AG20443 (cell line): Measurements from ENCODE around the gene RAD50.
A peak's percentile ranks its signal among the peaks of the same experiment; 100 is the strongest.
"Not testable (repeated sequence)": the region's sequence is repeated elsewhere in the genome, so short reads cannot be mapped to it uniquely, and the experiment has no call there.

Source experiments
- DNase-seq: peaks from one replicate; pipeline ENCODE4 v3.0.0; 2012; ENCODE audit warnings: low spot score, mixed read lengths

Gene RAD50

DNA sequence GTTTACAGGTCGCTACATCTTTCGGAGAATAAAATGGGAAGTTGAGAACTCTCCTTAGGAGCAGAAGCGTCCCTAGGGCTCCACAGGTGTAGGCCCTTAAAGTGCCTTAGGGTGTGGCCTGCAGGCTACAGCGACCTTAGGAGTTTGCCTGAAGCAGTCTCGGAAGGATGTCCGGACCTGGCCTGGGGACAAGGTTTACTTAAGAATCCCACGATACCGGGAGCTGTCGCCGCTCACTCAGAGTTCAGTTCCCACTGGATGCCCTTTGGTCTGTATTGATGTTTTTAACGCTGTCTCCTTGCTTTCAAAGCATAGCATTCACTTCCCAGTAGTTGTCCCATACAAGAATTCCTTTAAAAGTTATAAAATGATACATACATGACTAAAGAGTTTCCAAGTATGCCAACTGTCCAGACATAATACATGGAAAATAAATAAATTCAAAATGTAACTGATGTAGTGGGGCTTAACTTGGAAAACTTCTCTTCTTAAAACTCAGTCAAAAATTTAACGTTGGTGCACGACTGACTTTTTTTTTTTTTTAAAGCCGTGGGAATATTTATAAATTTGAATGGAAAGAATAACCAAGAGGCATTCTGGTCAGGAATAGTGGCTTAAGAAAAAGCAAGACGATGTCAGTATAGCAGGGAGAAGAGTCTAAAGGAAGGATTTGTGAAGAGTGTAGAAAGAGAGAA lies 848 bp downstream of the RAD50 start:
- DNase-seq: peak; percentile 41

DNA sequence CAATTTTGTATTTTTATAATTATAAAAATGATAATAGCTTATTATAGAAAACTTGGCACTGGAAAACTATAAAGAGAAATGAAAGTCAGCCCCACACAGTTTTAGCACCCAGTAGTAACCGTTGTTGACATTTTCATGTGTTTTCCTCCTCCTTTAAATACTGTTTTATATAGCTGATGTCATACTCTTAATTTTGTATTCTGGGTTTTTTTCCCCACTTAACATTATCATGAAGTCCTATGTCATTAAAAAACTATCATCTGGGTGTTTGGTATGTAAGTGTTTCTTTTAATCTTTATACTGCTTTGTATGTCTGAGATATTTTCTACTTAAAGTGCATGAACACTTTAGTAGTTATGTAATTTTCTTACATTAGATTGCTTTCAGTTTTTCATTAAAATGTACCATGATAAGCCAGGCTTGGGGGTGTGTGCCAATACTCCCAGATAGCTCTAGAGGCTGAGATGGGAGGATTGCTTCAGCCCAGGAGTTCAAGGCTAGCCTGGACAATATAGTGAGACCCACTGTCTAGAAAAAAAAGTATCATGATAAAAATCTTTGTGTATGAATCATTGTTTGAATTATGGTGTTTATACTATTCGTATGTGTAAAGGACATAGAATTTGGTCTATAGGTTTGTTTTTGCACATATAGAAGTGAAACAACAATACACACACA lies 2.7 kb downstream of the RAD50 start:
- DNase-seq: no peak

DNA sequence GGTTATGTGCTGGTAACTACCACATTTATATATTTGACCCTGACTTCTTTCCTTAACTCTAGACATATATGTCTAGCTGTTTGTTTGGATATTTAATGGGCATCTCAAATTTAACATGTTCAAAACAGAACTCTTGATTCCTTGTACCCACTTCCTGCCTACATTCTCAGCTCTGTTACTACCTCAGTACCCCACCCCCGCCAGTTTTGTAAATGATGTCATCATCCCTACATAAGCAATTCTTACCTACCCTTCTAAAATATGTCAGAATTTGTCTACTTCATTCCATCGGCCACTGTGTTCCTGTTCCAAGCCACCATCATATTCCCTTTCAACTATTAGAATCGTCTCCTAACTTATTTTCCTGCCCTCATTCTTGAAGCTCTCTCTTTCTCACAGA lies 4.8 kb downstream of the RAD50 start:
- DNase-seq: no peak

DNA sequence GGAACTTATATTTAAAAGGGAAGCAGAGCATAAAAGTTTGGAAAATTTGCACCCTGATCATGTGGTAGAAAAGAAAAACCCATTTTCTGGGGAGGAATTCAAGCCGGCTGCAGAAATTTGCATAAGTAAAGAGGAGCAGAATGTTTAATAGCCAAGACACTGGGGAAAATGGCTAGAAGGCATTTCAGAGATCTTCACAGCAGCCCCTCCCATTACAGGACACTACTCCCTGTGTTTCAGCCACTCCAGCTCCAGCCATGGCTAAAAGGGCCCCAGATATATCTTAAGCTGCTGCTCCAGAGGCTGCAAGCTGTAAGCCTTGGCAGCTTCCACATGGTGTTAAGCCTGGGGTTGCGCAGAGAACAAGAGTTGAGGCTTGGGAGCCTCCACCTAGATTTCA lies 7.8 kb downstream of the RAD50 start:
- not testable (repeated sequence) for DNase-seq

DNA sequence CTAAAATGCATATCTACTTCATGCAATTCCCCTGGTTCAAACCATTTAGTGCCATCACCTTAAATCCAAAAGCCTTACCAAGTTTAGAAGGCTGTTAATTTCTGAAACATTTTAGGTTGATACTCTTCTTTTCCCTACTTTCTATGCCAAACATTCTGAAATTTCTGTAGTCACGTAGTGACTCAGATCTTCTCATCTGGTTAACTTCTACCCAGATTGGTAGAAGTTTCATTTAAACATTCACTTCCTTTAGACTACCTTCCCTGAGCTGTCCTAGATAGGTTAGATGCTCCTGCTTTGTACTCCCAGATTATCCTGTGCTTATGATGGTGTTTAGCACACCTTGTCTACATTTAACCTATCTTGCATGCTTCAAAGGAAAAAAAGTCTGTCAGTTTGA lies 9.9 kb downstream of the RAD50 start:
- DNase-seq: no peak

DNA sequence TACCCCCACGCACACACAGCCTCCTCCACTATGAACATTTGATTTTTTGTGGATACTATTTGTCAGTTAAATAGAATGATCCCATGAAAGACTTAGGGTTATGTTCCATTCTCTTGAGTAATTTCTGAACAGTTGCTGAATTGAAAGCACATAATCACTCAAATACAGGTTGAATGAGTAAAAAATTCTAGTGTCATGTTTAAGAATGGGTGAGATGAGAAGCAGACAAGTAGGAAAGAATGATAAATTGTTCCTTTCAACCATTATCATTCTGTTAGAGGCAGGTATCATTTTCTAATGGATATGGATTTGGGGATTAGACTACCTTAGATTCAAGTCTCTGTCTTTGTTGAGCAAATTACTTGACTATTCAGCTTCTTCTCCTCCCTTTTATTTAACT lies 19.3 kb downstream of the RAD50 start:
- no peak for DNase-seq

DNA sequence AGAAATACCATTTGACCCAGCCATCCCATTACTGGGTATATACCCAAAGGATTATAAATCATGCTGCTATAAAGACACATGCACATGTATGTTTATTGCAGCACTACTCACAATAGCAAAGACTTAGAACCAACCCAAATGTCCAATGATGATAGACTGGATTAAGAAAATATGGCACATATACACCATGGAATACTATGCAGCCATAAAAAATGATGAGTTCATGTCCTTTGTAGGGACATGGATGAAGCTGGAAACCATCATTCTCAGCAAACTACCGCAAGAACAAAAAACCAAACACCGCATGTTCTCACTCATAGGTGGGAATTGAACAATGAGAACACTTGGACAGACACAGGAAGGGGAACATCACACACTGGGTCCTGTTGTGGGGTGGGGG lies 27.8 kb downstream of the RAD50 start:
- DNase-seq: not testable (repeated sequence)

DNA sequence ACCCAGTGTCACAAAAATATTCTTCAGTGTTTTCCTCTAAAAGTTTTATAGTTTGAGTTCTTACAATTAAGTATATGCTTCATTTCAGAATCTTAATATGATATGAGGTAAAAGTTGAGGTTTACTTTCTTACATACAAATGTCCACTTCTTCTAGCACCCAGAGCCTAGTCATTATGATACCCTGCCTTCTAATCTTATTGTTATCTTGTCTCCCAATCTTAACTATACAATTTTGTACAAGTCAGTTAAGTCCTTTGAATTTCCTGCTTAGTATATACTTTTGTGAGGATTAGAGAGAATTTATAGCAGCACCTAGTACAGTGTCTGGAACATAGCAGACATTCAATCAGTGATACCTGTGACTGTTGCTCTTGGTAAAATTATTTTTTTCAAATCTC lies 29.3 kb downstream of the RAD50 start:
- no peak for DNase-seq

DNA sequence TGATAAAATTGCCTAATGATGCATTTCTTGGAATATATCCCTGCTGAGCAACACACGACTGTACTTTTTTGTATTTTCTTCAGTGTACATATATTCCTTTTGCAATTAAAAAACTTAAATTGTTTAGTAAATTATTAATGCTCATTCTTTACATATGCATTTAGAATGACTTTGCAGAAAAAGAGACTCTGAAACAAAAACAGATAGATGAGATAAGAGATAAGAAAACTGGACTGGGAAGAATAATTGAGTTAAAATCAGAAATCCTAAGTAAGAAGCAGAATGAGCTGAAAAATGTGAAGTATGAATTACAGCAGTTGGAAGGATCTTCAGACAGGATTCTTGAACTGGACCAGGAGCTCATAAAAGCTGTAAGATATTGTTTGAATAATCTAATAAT lies 32.7 kb downstream of the RAD50 start:
- no peak for DNase-seq

DNA sequence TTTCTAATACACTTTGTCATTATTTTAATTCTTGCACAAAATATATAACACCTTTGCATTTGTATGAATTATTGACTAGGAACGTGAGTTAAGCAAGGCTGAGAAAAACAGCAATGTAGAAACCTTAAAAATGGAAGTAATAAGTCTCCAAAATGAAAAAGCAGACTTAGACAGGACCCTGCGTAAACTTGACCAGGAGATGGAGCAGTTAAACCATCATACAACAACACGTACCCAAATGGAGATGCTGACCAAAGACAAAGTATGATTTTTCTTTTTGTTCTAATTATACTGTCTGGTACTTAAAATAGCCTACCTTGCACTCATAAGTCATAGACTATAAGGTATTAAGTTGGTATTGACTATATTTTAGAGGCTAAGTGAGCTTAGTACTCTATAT lies 34.4 kb downstream of the RAD50 start:
- no peak for DNase-seq

DNA sequence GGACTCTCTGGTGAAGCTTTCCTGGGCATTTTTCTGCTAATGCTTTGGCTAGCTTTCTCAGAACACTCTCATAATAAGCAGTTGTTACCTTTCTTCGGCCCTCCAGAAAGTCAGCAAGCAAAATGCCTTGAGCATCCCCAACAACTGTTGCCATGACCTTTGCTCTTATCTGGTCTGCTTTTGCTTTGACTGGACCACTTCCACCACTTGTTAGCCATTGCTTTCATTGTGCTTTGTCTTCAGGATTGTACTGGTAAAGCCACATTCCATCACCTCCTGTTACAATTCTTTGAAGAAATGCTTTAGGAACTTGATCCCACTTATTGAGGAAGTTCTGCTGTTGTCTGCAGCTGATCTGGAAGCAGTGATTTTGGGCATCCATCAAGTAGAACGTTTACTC lies 35.7 kb downstream of the RAD50 start:
- no peak for DNase-seq

DNA sequence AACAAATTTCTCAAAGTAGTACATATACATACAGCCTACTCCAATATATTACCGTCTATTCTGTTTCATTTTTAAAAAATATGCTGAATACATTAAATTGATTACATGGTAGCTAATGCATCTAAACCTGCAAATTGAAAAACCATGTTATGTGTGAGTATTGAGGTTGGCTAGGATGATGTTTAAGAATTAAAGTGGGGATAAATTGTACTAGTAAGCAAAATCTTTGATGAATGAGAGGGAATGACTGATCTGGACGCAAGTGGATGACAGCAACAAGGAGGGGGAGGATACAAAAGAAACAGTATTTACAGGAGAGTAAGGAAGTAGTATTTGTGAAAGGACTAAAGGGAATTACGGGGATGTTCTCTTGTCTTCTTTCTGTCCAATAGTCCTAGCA lies 37.4 kb downstream of the RAD50 start:
- DNase-seq: no peak

DNA sequence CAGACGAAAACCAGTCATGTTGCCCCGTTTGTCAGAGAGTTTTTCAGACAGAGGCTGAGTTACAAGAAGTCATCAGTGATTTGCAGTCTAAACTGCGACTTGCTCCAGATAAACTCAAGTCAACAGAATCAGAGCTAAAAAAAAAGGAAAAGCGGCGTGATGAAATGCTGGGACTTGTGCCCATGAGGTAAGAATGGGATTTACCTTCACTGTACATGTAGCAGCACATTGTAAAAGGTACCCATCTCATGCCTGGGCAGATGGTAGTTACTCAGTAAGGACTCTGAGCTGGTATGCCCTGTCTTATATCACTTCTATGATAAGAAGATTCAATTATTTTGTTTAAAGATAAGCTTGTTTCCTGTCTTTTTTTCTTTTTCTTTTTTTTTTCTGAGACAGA lies 38.8 kb downstream of the RAD50 start:
- no peak for DNase-seq

DNA sequence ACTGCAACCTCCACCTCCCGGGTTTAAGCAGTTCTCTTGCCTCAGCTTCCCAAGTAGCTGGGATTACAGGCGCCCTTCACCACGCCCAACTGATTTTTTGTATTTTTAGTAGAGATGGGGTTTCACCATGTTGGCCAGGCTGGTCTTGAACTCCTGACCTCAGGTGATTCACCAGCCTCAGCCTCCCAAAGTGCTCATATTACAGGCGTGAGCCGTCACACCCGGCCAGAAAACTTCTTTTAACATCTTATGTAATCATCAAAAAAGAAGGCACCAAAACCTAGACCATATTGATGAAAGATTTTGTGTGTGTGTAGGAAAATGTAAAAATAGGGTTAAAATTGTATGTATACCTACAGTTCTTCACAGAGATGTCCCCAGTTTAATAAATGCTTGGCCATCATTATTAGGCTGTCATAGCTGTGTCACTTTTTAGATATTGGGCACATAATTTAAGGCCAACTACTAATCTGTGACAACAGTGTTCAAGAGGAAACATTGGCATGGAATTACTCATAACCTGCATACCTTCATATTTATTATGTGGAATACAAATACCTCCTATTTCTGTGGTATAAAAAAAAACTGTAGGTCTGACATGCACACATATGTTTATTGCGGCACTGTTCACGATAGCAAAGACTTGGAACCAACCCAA lies 44.4 kb downstream of the RAD50 start:
- DNase-seq: no peak

DNA sequence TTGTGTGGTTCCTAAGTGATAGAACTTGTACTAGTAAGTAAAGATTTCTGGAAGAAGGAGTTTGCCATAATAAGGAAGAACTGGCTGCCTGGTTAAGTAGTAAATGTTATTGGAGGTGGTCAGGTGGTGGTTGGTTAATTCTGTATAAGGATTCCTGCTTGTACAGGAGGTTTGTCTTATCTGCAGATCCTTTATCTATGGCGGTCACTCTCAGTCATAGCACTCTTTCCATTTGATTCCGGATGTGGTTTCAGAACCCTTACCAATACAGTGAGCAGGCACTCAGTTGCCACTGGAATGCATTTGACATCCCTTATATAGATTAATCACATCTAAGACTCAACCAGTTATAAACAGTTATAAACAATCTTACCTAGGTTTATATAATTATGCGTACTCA lies 50.3 kb downstream of the RAD50 start:
- DNase-seq: no peak

DNA sequence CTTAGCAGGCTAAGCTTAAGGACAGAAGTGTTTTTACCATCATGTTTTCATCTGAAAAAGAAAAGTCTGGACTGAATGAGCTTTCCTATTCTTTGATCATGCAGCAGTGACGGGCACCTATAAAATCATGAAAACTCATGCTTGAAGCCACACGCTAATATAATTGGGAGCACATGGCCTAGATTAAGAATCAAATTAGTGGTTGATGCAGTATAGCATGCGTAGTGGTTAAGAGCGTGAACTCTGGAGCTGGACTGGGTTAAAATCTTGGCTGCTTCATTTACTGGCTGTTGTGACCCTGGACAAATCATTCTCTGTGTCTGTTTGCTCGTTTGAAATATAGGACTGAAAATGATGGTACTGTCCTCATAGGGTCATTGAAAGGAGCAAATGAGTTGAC lies 51.3 kb downstream of the RAD50 start:
- DNase-seq: no peak

DNA sequence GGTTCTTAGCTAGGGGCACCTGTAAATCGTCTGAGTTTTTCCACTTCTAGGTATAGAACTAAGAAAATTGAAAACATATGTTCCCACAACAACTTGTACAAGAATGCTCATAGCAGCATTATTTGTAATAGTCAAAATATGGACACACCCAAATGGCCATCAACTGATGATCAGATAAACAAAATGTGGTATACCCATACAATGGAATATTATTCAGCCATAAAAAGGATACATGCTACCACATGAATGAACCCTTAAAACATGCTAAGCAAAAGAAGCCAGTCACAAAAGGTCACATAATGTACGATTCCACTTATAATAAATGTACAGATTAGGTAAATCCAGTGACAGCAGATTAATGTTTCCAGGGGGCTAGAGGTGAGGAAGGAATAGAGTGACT lies 55.2 kb downstream of the RAD50 start:
- DNase-seq: no peak

DNA sequence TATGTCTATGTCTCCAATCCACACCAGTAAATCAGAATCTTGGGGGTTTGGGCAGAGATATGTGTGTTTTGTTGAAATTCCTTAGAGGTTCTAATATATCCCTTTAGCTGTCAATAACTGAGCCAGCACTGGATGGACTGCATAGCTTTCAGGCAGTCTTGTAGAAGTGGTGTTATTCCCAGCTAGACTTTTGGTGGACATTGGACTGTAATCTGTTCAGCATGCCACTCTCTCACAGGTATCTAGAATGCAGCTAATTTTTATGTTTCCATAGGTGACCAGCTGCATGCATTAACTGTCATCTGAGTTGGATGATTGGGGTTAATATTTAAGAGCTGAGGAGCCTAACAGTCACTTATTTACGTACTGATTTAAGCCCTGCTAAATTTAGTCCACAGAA lies 56.1 kb downstream of the RAD50 start:
- no peak for DNase-seq

DNA sequence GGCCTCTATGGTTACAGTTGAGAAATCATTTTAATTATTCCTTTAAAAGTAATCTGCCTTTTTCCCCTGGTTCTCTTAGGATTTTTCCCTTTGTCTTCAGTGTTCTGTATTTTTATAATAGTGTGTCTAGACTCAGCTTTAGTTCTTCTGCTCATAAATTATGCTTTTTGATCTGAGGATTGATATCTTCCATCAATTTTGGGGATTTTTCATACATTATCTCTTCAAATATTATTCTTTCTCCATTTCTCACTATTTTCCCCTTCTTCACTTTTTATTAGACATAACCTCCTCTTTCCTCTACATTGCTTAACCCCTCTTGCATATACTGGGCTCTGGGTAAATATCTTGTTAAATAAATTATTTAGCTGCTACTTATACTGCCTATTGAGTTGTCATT lies 64.9 kb downstream of the RAD50 start:
- DNase-seq: no peak

DNA sequence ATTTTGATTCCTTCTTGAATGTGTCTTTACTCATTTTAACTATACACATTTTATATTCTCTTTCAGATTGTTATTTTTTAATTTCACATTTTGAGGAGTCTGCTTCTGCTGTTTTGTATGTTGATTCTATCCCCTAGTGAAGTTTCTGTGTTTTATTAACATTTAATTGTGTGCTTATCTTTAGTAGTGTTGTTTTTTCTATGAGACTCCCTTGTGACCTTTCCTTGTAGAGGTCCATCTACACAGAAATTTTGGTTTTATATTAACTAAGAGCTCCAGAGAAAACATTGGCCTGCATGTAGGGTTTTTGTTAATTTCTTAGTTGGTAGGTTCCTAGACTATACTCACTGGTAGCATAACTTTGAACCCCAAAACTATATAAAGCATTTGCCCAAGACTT lies 65.8 kb downstream of the RAD50 start:
- no peak for DNase-seq

DNA sequence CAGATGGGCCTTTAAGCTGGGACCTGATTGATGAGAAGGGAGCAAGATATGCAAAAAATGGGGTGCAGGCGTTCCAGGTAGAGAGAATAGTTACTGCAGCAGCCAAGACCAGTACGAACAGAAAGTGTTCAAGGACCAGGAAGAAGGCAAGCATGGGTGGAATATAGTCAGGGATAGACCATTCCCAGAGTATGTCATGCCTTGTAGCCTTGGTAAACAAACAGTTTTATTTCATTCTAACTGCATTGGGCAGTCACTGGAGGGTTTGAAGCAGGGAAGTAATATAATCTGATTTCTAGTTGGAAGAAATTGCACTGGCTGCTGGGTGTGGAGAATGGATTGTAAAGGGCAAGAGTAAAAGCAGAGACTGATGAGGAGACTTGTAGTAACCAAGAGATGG lies 70.7 kb downstream of the RAD50 start:
- DNase-seq: no peak

DNA sequence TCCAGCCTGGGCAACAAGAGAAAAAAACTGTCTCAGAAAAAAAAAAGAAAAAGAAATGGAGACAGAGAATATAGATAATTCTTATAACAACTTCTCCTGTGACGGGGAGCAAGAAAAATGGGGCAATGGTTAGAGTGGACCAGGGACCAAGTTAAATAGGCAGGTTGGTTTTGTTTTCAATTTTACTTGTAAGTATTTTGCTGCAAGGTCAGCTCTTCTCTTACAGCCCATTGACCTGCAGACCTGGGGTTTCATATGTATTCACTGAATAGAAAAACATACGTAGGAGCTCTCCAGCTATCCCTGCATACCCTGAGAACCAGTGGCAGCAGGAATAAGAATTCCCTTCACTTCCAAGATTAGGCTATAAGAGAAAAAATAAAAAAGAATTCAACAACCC lies 72.0 kb downstream of the RAD50 start:
- no peak for DNase-seq

DNA sequence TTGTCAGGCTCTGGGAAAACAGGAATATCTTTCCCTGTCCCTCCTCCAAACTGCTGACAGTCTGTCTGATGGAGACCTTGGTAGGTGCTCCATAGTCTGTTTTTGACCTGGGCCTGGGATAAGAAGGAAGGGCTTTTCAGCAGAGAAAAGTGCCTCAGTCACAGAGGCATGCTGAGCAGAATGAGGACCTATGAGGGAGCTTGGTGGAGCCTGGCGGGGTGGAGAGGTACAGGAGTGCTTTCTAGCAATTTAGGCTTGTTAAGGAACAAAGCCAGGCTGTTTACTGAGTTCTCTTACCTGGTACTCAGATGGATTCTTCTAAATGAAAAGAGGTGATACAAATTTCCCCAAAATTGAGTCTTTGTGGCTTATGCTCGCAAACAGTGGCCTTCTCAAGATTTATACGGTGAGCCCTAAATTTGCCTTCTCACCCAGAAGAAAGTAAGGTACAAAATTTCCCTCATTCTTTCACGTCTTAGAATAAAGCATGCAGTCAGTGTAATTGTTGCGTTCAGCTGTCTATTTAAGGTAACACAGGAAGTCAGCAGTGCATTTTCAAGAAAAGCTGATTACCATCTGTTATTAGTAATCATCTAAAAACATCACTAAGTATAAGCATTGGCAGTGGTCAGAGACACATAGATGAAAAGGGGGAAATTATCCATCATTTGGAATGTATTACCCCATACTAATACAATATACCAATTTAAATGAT lies 72.6 kb downstream of the RAD50 start:
- DNase-seq: no peak
